HEK293 (cell line): ENCODE measurements around the gene PRKG1.

ENCODE experiments used
- CTCF ChIA-PET: fragments of 350-600 bp; formaldehyde crosslinking; extraction: SDS; loops from one replicate; lab custom pipeline; 2021; ENCODE audit warnings: antibody characterized with exemption; lab: Yijun Ruan, JAX
- POLR2A ChIA-PET: fragments of 300-600 bp; formaldehyde crosslinking; extraction: SDS; loops from one replicate; lab custom pipeline; 2020; ENCODE audit warnings: antibody characterized with exemption, inconsistent platforms; lab: Yijun Ruan, JAX
- H3K27ac ChIP-seq: fragments of 200-500 bp; sonication (Bioruptor generic); 2 replicates; pipeline ENCODE4 v1.5.1; 2014; ENCODE audit warnings: low read depth, low read length, control low read depth, inconsistent platforms; ENCODE audit errors: extremely low read depth
- H3K36me3 ChIP-seq, 2 experiments: fragments of 200-500 bp in 1 of 2; sonication (Bioruptor generic) in 1 of 2; 1 replicate in 1 of 2; 2 replicates in 1 of 2; pipeline ENCODE4 v1.5.1; 2014 to 2017; ENCODE audit warnings: inconsistent platforms in 2 of 2, low read length in 2 of 2; ENCODE audit not compliant: control insufficient read depth in 2 of 2, insufficient read depth in 1 of 2
- H3K4me1 ChIP-seq: fragments of 200-500 bp; sonication (Bioruptor generic); 2 replicates; pipeline ENCODE4 v1.5.1; 2014; ENCODE audit warnings: mild to moderate bottlenecking, low read length, inconsistent platforms; ENCODE audit not compliant: control insufficient read depth, insufficient read depth
- H3K4me3 ChIP-seq: 2 replicates; pipeline ENCODE4 v1.5.1; 2011; ENCODE audit warnings: low read depth, mild to moderate bottlenecking, control low read depth, low read length, moderate library complexity
- H3K9me3 ChIP-seq: fragments of 200-500 bp; sonication (Bioruptor generic); 2 replicates; pipeline ENCODE4 v1.5.1; 2014; ENCODE audit warnings: low read depth, low read length, inconsistent platforms; ENCODE audit not compliant: control insufficient read depth, insufficient read depth
- EGR2 ChIP-seq: fragments of 450-650 bp; formaldehyde crosslinking; IDR thresholded peaks from 2 replicates; pipeline ENCODE4 v1.5.1; 2016; ENCODE audit warnings: low read depth, missing biosample characterization, missing genetic modification characterization
- PRDM4 ChIP-seq: fragments of 450-650 bp; formaldehyde crosslinking; IDR thresholded peaks from 2 replicates; pipeline ENCODE4 v1.5.1; 2017; ENCODE audit warnings: missing biosample characterization, missing genetic modification characterization
- SALL2 ChIP-seq: fragments of 450-650 bp; formaldehyde crosslinking; IDR thresholded peaks from 2 replicates; pipeline ENCODE4 v1.5.0; 2017; ENCODE audit warnings: missing biosample characterization, mild to moderate bottlenecking, missing genetic modification characterization, borderline replicate concordance
- SCRT2 ChIP-seq: fragments of 450-650 bp; formaldehyde crosslinking; IDR thresholded peaks from 2 replicates; pipeline ENCODE4 v1.5.1; 2016; ENCODE audit warnings: missing biosample characterization, missing genetic modification characterization
- TSHZ1 ChIP-seq: fragments of 450-650 bp; formaldehyde crosslinking; IDR thresholded peaks from 2 replicates; pipeline ENCODE4 v1.5.1; 2016; ENCODE audit warnings: missing biosample characterization, missing genetic modification characterization, borderline replicate concordance
- ZIC2 ChIP-seq: fragments of 450-650 bp; formaldehyde crosslinking; IDR thresholded peaks from 2 replicates; pipeline ENCODE4 v1.5.1; 2016; ENCODE audit warnings: missing biosample characterization, missing genetic modification characterization
- ZNF133 ChIP-seq: fragments of 450-650 bp; formaldehyde crosslinking; IDR thresholded peaks from 2 replicates; pipeline ENCODE4 v1.5.1; 2016; ENCODE audit warnings: missing biosample characterization, missing genetic modification characterization
- ZNF18 ChIP-seq: fragments of 450-650 bp; formaldehyde crosslinking; IDR thresholded peaks from 2 replicates; pipeline ENCODE4 v1.5.1; 2016; ENCODE audit warnings: missing biosample characterization, missing genetic modification characterization
- ZNF274 ChIP-seq, 2 experiments: fragments of 200-500 bp in 1 of 2; fragments of 450-650 bp in 1 of 2; sonication (Bioruptor generic) in 1 of 2; formaldehyde crosslinking in 1 of 2; IDR thresholded peaks; 2 replicates each; pipeline versions ENCODE4 v1.5.1 to v1.6.1; 2014 to 2016; ENCODE audit warnings: borderline replicate concordance in 1 of 2, inconsistent platforms in 1 of 2, low read length in 1 of 2, missing biosample characterization in 1 of 2, missing genetic modification characterization in 1 of 2
- ZNF292 ChIP-seq: fragments of 450-650 bp; formaldehyde crosslinking; IDR thresholded peaks from 2 replicates; pipeline ENCODE4 v1.5.1; 2016; ENCODE audit warnings: low read depth, missing biosample characterization, missing genetic modification characterization, borderline replicate concordance
- ZNF324 ChIP-seq: fragments of 450-650 bp; formaldehyde crosslinking; IDR thresholded peaks from 2 replicates; pipeline ENCODE4 v1.5.1; 2016; ENCODE audit warnings: missing biosample characterization, missing genetic modification characterization
- ZNF37A ChIP-seq: fragments of 450-650 bp; IDR thresholded peaks from 2 replicates; pipeline ENCODE4 v1.5.1; 2018; ENCODE audit warnings: missing biosample characterization, missing genetic modification characterization
- ZNF530 ChIP-seq: fragments of 450-650 bp; formaldehyde crosslinking; IDR thresholded peaks from 2 replicates; pipeline ENCODE4 v1.5.1; 2016; ENCODE audit warnings: low read depth, missing biosample characterization, missing genetic modification characterization
- ZNF558 ChIP-seq: fragments of 450-650 bp; formaldehyde crosslinking; IDR thresholded peaks from 2 replicates; pipeline ENCODE4 v1.5.1; 2016; ENCODE audit warnings: missing biosample characterization, missing genetic modification characterization
- ZNF585B ChIP-seq: fragments of 450-650 bp; formaldehyde crosslinking; IDR thresholded peaks from 2 replicates; pipeline ENCODE4 v1.5.1; 2016; ENCODE audit warnings: missing biosample characterization, missing genetic modification characterization
- ZNF600 ChIP-seq: fragments of 450-650 bp; formaldehyde crosslinking; IDR thresholded peaks from 2 replicates; pipeline ENCODE4 v1.5.1; 2016; ENCODE audit warnings: missing biosample characterization, missing genetic modification characterization
- ZNF610 ChIP-seq: fragments of 450-650 bp; formaldehyde crosslinking; IDR thresholded peaks from 2 replicates; pipeline ENCODE4 v1.5.1; 2016; ENCODE audit warnings: missing biosample characterization, missing genetic modification characterization, borderline replicate concordance
- ZNF654 ChIP-seq: fragments of 450-650 bp; formaldehyde crosslinking; IDR thresholded peaks from 2 replicates; pipeline ENCODE4 v1.5.1; 2016; ENCODE audit warnings: low read depth, missing biosample characterization, missing genetic modification characterization

The PRKG1 gene

GRCh38 chr10:51532044-51532443 lies 457.8 kb downstream of the PRKG1 start:
- Histone ChIP-seq H3K36me3 (no peaks in the 10 kb centered on the region), H3K27ac (no peak overlapping the region), H3K9me3 (no peaks in the 10 kb centered on the region), H3K4me1 (no peaks in the 10 kb centered on the region), H3K4me3 (no peak overlapping the region)
- POLR2A ChIA-PET: no interaction called here
- TF ChIP-seq ZNF600: no peak
- TF ChIP-seq ZNF585B (tag by site-specific recombination): no peak
- TF ChIP-seq SCRT2 (tag by site-specific recombination): no peak
- TF ChIP-seq ZNF324 (tag by site-specific recombination): no peak
- CTCF ChIA-PET: no interaction called here

- H3K27ac ChIP-seq: no peak overlapping the region
- H3K4me1 ChIP-seq: no peaks in the 10 kb centered on the region
- CTCF ChIA-PET: no interaction called here
- no peak for TF ChIP-seq ZNF654 (tag by site-specific recombination)
- no peak for TF ChIP-seq SALL2 (tag by site-specific recombination)
- TF ChIP-seq ZNF133 (tag by site-specific recombination): no peak
- no peak for TF ChIP-seq ZNF558 (tag by site-specific recombination)
- TF ChIP-seq ZNF610 (tag by site-specific recombination): no peak
- TF ChIP-seq ZIC2 (tag by site-specific recombination): no peak
- TF ChIP-seq TSHZ1 (tag by site-specific recombination): no peak
- no peak for TF ChIP-seq EGR2 (tag by site-specific recombination)
- no peak for TF ChIP-seq ZNF292 (tag by site-specific recombination)
- TF ChIP-seq ZNF274 (IDR thresholded peaks at IDR 0.05; ENCODE audit: low read length): no peak
- no peak for TF ChIP-seq ZNF274 (tag by site-specific recombination; IDR thresholded peaks at IDR 0.05; ENCODE audit: borderline replicate concordance)
- TF ChIP-seq, all 188 proteins: peak for 0
- no peak overlapping the region for H3K4me3 ChIP-seq
- POLR2A ChIA-PET: no interaction called here
- H3K9me3 ChIP-seq: no peaks in the 10 kb centered on the region
- H3K36me3 ChIP-seq: no peaks in the 10 kb centered on the region
Measured at GRCh38 chr10:51542853-51543252, 468.6 kb downstream of the PRKG1 start.

- CTCF ChIA-PET: no interaction called here
- H3K9me3 ChIP-seq: no peaks in the 10 kb centered on the region
- no peak for TF ChIP-seq ZNF37A (tag by site-specific recombination)
- TF ChIP-seq ZNF18: no peak
- TF ChIP-seq PRDM4 (tag by site-specific recombination): no peak
- TF ChIP-seq ZNF530: no peak
- POLR2A ChIA-PET: no interaction called here
- H3K4me1 ChIP-seq: no peaks in the 10 kb centered on the region
- no peaks in the 10 kb centered on the region for H3K36me3 ChIP-seq
- no peak overlapping the region for H3K4me3 ChIP-seq
- H3K27ac ChIP-seq: no peak overlapping the region
Measured at GRCh38 chr10:51544933-51545332, 470.6 kb downstream of the PRKG1 start.
